Lower lobe of right lung (tissue), 2 donors: ENCODE data around the gene SPINK8. TPM values are rescaled to one million over a fixed set of nuclear protein-coding genes. Genes with fewer than 3 reads are reported as not detected.

Source experiments
- ATAC-seq, 2 donors: fragments of 200-7000 bp; cut with Tn5 transposase; one replicate each; pipeline ENCODE4 v1.9.1; 2020 to 2022; ENCODE audit warnings: mild to moderate bottlenecking in 2 of 2, moderate library complexity in 2 of 2
- DNase-seq: peaks from one replicate; pipeline ENCODE4 v3.0.0-alpha.2; 2020
- H3K27ac ChIP-seq: fragments of 200-600 bp; one replicate; pipeline ENCODE4 v1.8.0; 2022
- H3K27me3 ChIP-seq: fragments of 200-600 bp; one replicate; pipeline ENCODE4 v1.8.0; 2022; ENCODE audit warnings: low read depth
- H3K36me3 ChIP-seq: fragments of 200-600 bp; one replicate; pipeline ENCODE4 v1.8.0; 2022; ENCODE audit warnings: mild to moderate bottlenecking
- H3K4me1 ChIP-seq: fragments of 200-600 bp; one replicate; pipeline ENCODE4 v1.8.0; 2022
- H3K4me3 ChIP-seq: fragments of 200-600 bp; one replicate; pipeline ENCODE4 v1.8.0; 2022; ENCODE audit warnings: mild to moderate bottlenecking
- H3K9me3 ChIP-seq: fragments of 200-600 bp; one replicate; pipeline ENCODE4 v1.8.0; 2022
- CTCF ChIP-seq: fragments of 200-600 bp; IDR thresholded peaks from one replicate; pipeline ENCODE4 v1.8.0; 2022; ENCODE audit warnings: antibody characterized with exemption, mild to moderate bottlenecking
- intact Hi-C: fragments of 100-400 bp; cut with DNase I; formaldehyde crosslinking; loops from one replicate; pipeline ENCODE4 v1.11.0; 2022
- total RNA-seq: library from RNA; stranded (reverse); fragmentation: NEBNext Ultra II Directional; extraction: Animal tissue kit (Norgen Biotek cat#: 25700); gene quantifications from one replicate; pipeline ENCODE4 v1.2.1, GENCODE V29; 2021
- donor health status: DM: no; HTN: yes; CAD: no; lungs with severe emphysema.

SPINK8 gene
- total RNA-seq, 1 donor from 2014 or later = not detected

DNA sequence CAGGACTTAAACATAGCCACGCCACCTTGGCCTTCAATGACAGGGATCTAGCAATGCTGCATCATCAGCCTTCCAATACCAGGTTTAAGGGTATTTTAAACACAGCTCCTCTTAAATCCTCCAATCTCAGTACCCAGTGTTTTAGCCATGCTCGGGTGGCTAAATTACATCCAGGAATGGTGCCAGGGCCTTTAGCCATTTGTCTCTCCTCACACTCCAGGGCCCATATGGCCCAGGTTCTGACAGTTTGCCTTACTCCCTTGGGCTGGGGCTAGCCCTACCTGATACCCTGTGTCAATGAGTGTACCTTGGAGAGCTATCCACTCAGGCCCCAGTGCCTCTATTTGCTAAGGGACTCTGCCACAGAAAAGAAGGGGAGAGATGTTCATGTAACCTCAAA, 63.2 kb downstream of the SPINK8 start:
- H3K27me3 ChIP-seq = no peaks in the 10 kb centered on the region
- TF ChIP-seq CTCF = no peak
- intact Hi-C loops = no loop called here
- H3K9me3 ChIP-seq = no peaks in the 10 kb centered on the region
- ATAC-seq (no peak), DNase-seq (no peak)
- H3K4me1 ChIP-seq = no peaks in the 10 kb centered on the region
- no peak overlapping the region for H3K4me3 ChIP-seq
- H3K36me3 ChIP-seq = peaks cover 36% of the 10 kb centered on the region
- no peak overlapping the region for H3K27ac ChIP-seq

DNA sequence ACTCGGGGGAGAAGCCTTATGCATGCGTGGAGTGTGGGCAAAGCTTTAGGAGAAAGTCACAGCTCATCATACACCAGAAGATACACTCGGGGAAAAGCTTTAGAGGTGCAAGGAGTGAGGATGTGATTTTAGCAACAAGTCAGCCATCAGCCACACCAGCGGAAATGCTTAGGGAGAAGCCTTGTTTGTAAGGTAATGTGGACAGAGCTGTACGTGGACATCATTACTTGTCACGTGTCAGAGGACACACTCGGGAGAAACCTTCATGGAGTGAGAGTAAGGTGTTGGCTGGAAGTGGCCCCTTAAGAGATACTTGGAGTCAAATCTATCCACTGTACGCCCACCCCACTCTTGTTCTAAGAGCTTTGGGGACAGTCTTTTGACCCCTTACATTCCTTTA, 63.9 kb downstream of the SPINK8 start:
- intact Hi-C loops = no loop called here
- no peak for DNase-seq
- no peak overlapping the region for H3K4me3 ChIP-seq
- ATAC-seq = no peak
- no peaks in the 10 kb centered on the region for H3K4me1 ChIP-seq
- H3K36me3 ChIP-seq = peaks cover 39% of the 10 kb centered on the region
- no peak for TF ChIP-seq CTCF
- H3K9me3 ChIP-seq = no peaks in the 10 kb centered on the region
- no peak overlapping the region for H3K27ac ChIP-seq
- H3K27me3 ChIP-seq = no peaks in the 10 kb centered on the region

DNA sequence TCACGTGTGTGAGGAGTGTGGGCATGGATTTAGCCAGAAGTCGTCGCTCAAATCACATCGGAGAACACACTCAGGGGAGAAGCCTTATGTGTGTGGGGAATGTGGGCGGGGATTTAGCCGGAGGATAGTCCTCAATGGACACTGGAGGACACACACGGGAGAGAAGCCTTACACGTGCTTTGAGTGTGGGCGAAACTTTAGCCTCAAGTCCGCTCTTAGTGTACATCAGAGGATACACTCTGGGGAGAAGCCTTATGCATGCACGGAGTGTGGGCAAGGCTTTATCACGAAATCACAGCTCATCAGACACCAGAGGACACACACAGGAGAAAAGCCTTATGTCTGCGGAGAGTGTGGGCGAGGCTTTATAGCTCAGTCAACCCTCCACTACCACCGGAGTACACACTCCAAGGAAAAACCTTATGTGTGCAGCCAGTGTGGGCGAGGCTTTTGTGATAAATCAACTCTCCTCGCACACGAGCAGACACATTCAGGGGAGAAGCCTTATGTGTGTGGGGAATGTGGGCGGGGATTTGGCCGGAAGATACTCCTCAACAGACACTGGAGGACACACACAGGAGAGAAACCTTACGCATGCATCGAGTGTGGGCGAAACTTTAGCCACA, 64.4 kb downstream of the SPINK8 start:
- intact Hi-C loops = no loop called here
- peak in 1 of 2 donors; percentile 25 for ATAC-seq
- TF ChIP-seq CTCF = no peak

DNA sequence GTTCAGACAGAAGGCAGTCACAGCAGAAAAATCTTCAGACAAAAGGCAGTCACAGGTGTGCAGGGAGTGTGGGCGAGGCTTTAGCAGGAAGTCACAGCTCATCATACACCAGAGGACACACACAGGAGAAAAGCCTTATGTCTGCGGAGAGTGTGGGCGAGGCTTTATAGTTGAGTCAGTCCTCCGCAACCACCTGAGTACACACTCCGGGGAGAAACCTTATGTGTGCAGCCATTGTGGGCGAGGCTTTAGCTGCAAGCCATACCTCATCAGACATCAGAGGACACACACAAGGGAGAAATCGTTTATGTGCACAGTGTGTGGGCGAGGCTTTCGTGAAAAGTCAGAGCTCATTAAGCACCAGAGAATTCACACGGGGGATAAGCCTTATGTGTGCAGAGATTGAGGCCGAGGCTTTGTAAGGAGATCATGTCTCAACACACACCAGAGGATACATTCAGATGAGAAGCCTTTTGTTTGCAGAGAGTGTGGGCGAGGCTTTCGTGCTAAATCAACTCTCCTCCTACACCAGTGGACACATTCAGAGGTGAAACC, 65.0 kb downstream of the SPINK8 start:
- TF ChIP-seq CTCF = no peak
- H3K4me3 ChIP-seq = no peak overlapping the region
- intact Hi-C loops = no loop called here
- peak; percentile 53 to 77 for ATAC-seq
- H3K27me3 ChIP-seq = no peaks in the 10 kb centered on the region
- no peaks in the 10 kb centered on the region for H3K9me3 ChIP-seq
- peaks cover 51% of the 10 kb centered on the region for H3K36me3 ChIP-seq
- no peak overlapping the region for H3K27ac ChIP-seq
- no peaks in the 10 kb centered on the region for H3K4me1 ChIP-seq
- peak; percentile 45 for DNase-seq

More for the DNA sequence above, 64.4 kb downstream of the SPINK8 start:
- H3K9me3 ChIP-seq = no peaks in the 10 kb centered on the region
- no peaks in the 10 kb centered on the region for H3K27me3 ChIP-seq
- H3K4me3 ChIP-seq = no peak overlapping the region
- peaks cover 45% of the 10 kb centered on the region for H3K36me3 ChIP-seq
- H3K4me1 ChIP-seq = no peaks in the 10 kb centered on the region
- no peak for DNase-seq
- H3K27ac ChIP-seq = no peak overlapping the region

- no peak for TF ChIP-seq CTCF
- DNase-seq (no peak), ATAC-seq (no peak)
- intact Hi-C loops = no loop called here
- H3K36me3 ChIP-seq = peaks cover 54% of the 10 kb centered on the region
- no peaks in the 10 kb centered on the region for H3K4me1 ChIP-seq
- H3K4me3 ChIP-seq = no peak overlapping the region
- no peaks in the 10 kb centered on the region for H3K9me3 ChIP-seq
- no peaks in the 10 kb centered on the region for H3K27me3 ChIP-seq
- no peak overlapping the region for H3K27ac ChIP-seq
Measured at GRCh38 chr3:48267782-48268181, 65.7 kb downstream of the SPINK8 start.
